Myocyte (in vitro differentiated cells): Measurements from ENCODE around the gene TAF6L. TPM values are rescaled to one million over a fixed set of nuclear protein-coding genes. Genes with fewer than 3 reads are reported as not detected.
"Not testable (repeated sequence)": the region's sequence is repeated elsewhere in the genome, so short reads cannot be mapped to it uniquely, and the experiment has no call there.

ENCODE experiments used
- DNase-seq: peaks from one replicate; pipeline ENCODE4 v3.0.0-alpha.2; 2012; ENCODE audit warnings: low read depth
- total RNA-seq: library from RNA; depleted of rRNA; stranded (reverse); fragments of >200 nt; gene quantifications from 2 replicates; pipeline ENCODE4 v1.2.3, GENCODE V29; 2014

The TAF6L gene
- total RNA-seq, 1 donor from 2014 or later, result 22.1 TPM

GRCh38 chr11:62755086-62755615 is 16.0 kb upstream of the TAF6L start:
- DNase-seq, result no peak

- DNase-seq, result no peak
Measured at GRCh38 chr11:62757846-62758788, 13.1 kb upstream of the TAF6L start.

- DNase-seq, result not testable (repeated sequence)
Measured at GRCh38 chr11:62760867-62761227, 10.3 kb upstream of the TAF6L start.

GRCh38 chr11:62770778-62771143 is 435 bp upstream of the TAF6L start:
- DNase-seq, result no peak

GRCh38 chr11:62774407-62774806 is 3.2 kb downstream of the TAF6L start:
- no peak for DNase-seq

GRCh38 chr11:62775646-62776045 is 4.5 kb downstream of the TAF6L start:
- DNase-seq, result no peak

GRCh38 chr11:62777389-62777788 is 6.2 kb downstream of the TAF6L start:
- no peak for DNase-seq

GRCh38 chr11:62778441-62778840 is 7.2 kb downstream of the TAF6L start:
- DNase-seq, result no peak

GRCh38 chr11:62782753-62783152 is 11.6 kb downstream of the TAF6L start:
- DNase-seq, result no peak

GRCh38 chr11:62786318-62787004 is 15.3 kb downstream of the TAF6L start:
- peak; percentile 90 for DNase-seq

- peak; percentile 99 for DNase-seq
Measured at GRCh38 chr11:62787005-62787759, 16.0 kb downstream of the TAF6L start, which contains the start of gene TMEM179B. Gene TMEM179B, plus strand, starts transcription at chr11:62787402. Its CDS starts 30 bp downstream, at chr11:62787432.

- no peak for DNase-seq
Measured at GRCh38 chr11:62788991-62789390, 17.8 kb downstream of the TAF6L start.

- no peak for DNase-seq
Measured at GRCh38 chr11:62789576-62789975, 18.4 kb downstream of the TAF6L start.

GRCh38 chr11:62791501-62792201 is 20.5 kb downstream of the TAF6L start, which contains the start of gene TMEM223:
Gene TMEM223, minus strand, starts transcription at chr11:62792006. Its CDS starts 12 bp downstream, at chr11:62791994.
- DNase-seq, result peak; percentile 81

- DNase-seq, result no peak
Measured at GRCh38 chr11:62792202-62792575, 21.0 kb downstream of the TAF6L start.

- no peak for DNase-seq
Measured at GRCh38 chr11:62794201-62794775, 23.1 kb downstream of the TAF6L start.

GRCh38 chr11:62796281-62796680 is 25.1 kb downstream of the TAF6L start:
- DNase-seq, result no peak

GRCh38 chr11:62799486-62799885 is 28.3 kb downstream of the TAF6L start:
- no peak for DNase-seq

- no peak for DNase-seq
Measured at GRCh38 chr11:62801071-62801470, 29.9 kb downstream of the TAF6L start.
